Retinal pigment epithelial cell (primary cell): ENCODE results near the gene SYNM.

ENCODE experiments used
- DNase-seq: peaks from one replicate; pipeline ENCODE4 v3.0.0-alpha.2; 2010; ENCODE audit warnings: low read depth
- H3K4me3 ChIP-seq: 2 replicates; pipeline ENCODE4 v1.5.1; 2011; ENCODE audit warnings: mild to moderate bottlenecking, low read length, control low read depth, moderate library complexity
- CTCF ChIP-seq: conservative IDR thresholded peaks from 2 replicates; pipeline ENCODE4 v1.5.1; 2011; ENCODE audit warnings: low read depth, low read length, control low read depth, inconsistent platforms

SYNM gene

DNA sequence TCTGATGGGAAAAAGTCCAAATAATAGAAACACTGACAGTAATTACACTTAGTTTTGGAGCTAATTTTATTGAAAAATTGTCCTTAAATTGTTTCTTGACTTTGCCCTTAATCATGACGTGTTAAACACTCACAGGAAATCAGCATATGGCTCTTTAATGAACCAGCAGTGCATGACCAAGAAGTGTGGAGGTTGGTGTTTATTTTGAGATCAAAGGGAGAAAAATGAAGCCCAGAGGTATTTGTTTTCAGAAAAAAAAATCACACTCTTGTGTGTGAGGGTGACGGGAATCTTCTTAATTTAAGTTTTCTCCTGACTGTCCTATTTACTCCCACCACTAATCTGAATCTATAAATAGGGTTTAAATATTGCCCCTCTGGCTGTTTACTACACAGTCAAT is 28.8 kb upstream of the SYNM start:
- no peak overlapping the region for H3K4me3 ChIP-seq
- no peak for DNase-seq
- no peak for TF ChIP-seq CTCF

DNA sequence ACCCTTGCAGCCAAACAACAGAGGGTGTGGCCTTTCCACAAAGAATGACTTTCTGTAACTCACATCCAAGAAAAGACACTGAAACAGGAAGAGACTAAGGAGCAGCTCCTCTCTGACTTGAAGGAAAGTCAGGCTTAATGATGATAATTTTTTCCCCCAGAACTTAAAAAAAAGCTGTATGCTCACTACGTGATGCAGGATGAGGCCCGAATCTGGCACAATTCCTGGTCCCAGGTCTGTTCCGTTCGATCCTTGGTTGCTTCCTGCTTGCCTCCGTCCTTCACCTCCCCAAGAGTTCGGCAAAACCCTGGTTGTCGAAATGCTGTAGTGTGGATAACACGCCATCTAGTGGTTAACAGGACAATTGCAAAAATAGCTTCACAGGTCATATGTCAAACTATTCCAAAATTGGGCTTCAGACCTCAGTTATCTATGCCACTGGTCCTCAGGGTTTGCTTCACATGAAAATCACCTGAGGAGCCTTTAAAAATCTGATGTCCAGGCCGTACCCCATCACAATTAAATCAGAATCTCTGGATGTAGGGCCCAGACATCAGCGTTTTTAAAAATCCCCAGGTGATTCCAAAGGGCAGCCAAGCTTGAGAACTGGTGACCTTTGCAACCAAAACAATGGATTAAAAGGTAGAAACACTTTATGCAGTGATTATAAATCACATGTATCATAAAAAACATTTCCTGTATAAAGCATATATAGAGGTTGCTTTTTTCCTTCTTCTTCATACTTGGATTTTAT is 28.1 kb upstream of the SYNM start:
- DNase-seq: no peak
- peak; percentile 84 for TF ChIP-seq CTCF
- peak overlapping the region; percentile 41 for H3K4me3 ChIP-seq

GRCh38 chr15:99082798-99083197 is 22.1 kb upstream of the SYNM start:
- DNase-seq: no peak
- H3K4me3 ChIP-seq: no peak overlapping the region
- TF ChIP-seq CTCF: no peak

GRCh38 chr15:99084965-99085364 is 19.9 kb upstream of the SYNM start:
- TF ChIP-seq CTCF: no peak
- DNase-seq: no peak
- H3K4me3 ChIP-seq: no peak overlapping the region

- TF ChIP-seq CTCF: no peak
- no peak for DNase-seq
- no peak overlapping the region for H3K4me3 ChIP-seq
Measured at GRCh38 chr15:99085413-99086326, 19.2 kb upstream of the SYNM start.

DNA sequence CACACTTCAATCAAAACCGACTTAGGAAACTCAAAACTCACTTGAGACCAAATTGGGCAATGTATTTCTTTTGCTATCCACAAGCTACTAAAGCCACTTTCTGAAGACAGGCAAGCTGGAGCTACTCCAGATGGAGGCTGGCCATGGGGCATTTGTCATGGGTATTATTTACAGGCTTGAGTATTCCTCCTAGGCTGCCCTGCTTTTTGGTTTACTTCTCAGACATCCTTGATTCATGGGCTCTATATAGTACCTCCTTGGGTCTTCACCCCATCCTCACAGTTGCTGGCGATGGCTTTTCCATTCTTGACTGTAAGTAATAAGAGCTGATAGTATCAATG is 18.6 kb upstream of the SYNM start:
- no peak overlapping the region for H3K4me3 ChIP-seq
- no peak for DNase-seq
- TF ChIP-seq CTCF: no peak
